HEK293 (cell line): ENCODE data around the gene PDIA4.

Experiments used
- CTCF ChIA-PET: fragments of 350-600 bp; formaldehyde crosslinking; extraction: SDS; loops from one replicate; lab custom pipeline; 2021; ENCODE audit warnings: antibody characterized with exemption; lab: Yijun Ruan, JAX
- POLR2A ChIA-PET: fragments of 300-600 bp; formaldehyde crosslinking; extraction: SDS; loops from one replicate; lab custom pipeline; 2020; ENCODE audit warnings: antibody characterized with exemption, inconsistent platforms; lab: Yijun Ruan, JAX
- H3K27ac ChIP-seq: fragments of 200-500 bp; sonication (Bioruptor generic); 2 replicates; pipeline ENCODE4 v1.5.1; 2014; ENCODE audit warnings: low read depth, low read length, control low read depth, inconsistent platforms; ENCODE audit errors: extremely low read depth
- H3K36me3 ChIP-seq, 2 experiments: fragments of 200-500 bp in 1 of 2; sonication (Bioruptor generic) in 1 of 2; 1 replicate in 1 of 2; 2 replicates in 1 of 2; pipeline ENCODE4 v1.5.1; 2014 to 2017; ENCODE audit warnings: inconsistent platforms in 2 of 2, low read length in 2 of 2; ENCODE audit not compliant: control insufficient read depth in 2 of 2, insufficient read depth in 1 of 2
- H3K4me1 ChIP-seq: fragments of 200-500 bp; sonication (Bioruptor generic); 2 replicates; pipeline ENCODE4 v1.5.1; 2014; ENCODE audit warnings: mild to moderate bottlenecking, low read length, inconsistent platforms; ENCODE audit not compliant: control insufficient read depth, insufficient read depth
- H3K4me3 ChIP-seq: 2 replicates; pipeline ENCODE4 v1.5.1; 2011; ENCODE audit warnings: low read depth, mild to moderate bottlenecking, control low read depth, low read length, moderate library complexity
- H3K9me3 ChIP-seq: fragments of 200-500 bp; sonication (Bioruptor generic); 2 replicates; pipeline ENCODE4 v1.5.1; 2014; ENCODE audit warnings: low read depth, low read length, inconsistent platforms; ENCODE audit not compliant: control insufficient read depth, insufficient read depth
- ZNF223 ChIP-seq: fragments of 450-650 bp; formaldehyde crosslinking; IDR thresholded peaks from 2 replicates; pipeline ENCODE4 v1.5.1; 2016; ENCODE audit warnings: missing biosample characterization, missing genetic modification characterization
- ZNF48 ChIP-seq: fragments of 450-650 bp; formaldehyde crosslinking; IDR thresholded peaks from 2 replicates; pipeline ENCODE4 v1.5.1; 2016; ENCODE audit warnings: missing biosample characterization, missing genetic modification characterization
- ZNF610 ChIP-seq: fragments of 450-650 bp; formaldehyde crosslinking; IDR thresholded peaks from 2 replicates; pipeline ENCODE4 v1.5.1; 2016; ENCODE audit warnings: missing biosample characterization, missing genetic modification characterization, borderline replicate concordance
- TF ChIP-seq, protein P1 (sequence below): fragments of 450-650 bp; formaldehyde crosslinking; IDR thresholded peaks from 2 replicates; pipeline ENCODE4 v1.5.1; 2016; ENCODE audit warnings: missing biosample characterization, missing genetic modification characterization
- TF ChIP-seq, protein P2 (sequence below): fragments of 450-650 bp; IDR thresholded peaks from 2 replicates; pipeline ENCODE4 v1.5.1; 2018; ENCODE audit warnings: missing biosample characterization, missing genetic modification characterization

The PDIA4 gene

DNA sequence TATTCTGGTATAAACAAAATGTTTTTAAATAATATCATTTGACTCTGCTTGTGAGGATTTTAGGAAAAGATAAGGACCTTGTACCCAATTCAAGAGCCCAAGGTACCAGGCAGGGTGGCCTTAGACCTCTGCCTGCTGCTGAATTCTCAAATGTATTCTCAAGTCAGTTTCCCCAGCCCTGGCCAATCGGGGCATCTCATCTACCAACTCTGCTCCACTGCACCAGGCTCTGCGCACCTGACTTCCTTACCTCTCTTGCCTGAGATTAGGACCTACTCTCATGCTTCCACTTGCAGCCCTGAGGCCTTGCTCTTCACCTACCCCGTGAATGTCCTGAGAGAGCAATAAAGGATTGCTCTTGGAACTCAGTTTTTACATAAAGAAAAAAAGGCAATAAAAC lies 74.6 kb downstream of the PDIA4 start:
- POLR2A ChIA-PET: no interaction called here
- Histone ChIP-seq H3K4me1 (no peaks in the 10 kb centered on the region), H3K9me3 (no peaks in the 10 kb centered on the region), H3K27ac (no peak overlapping the region)
- TF ChIP-seq ZNF223 (tag by site-specific recombination): no peak
- TF ChIP-seq, protein P1, sequence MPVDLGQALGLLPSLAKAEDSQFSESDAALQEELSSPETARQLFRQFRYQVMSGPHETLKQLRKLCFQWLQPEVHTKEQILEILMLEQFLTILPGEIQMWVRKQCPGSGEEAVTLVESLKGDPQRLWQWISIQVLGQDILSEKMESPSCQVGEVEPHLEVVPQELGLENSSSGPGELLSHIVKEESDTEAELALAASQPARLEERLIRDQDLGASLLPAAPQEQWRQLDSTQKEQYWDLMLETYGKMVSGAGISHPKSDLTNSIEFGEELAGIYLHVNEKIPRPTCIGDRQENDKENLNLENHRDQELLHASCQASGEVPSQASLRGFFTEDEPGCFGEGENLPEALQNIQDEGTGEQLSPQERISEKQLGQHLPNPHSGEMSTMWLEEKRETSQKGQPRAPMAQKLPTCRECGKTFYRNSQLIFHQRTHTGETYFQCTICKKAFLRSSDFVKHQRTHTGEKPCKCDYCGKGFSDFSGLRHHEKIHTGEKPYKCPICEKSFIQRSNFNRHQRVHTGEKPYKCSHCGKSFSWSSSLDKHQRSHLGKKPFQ (tag by site-specific recombination): no peak
- no peak for TF ChIP-seq ZNF48
- TF ChIP-seq ZNF610: no peak
- TF ChIP-seq, protein P2, sequence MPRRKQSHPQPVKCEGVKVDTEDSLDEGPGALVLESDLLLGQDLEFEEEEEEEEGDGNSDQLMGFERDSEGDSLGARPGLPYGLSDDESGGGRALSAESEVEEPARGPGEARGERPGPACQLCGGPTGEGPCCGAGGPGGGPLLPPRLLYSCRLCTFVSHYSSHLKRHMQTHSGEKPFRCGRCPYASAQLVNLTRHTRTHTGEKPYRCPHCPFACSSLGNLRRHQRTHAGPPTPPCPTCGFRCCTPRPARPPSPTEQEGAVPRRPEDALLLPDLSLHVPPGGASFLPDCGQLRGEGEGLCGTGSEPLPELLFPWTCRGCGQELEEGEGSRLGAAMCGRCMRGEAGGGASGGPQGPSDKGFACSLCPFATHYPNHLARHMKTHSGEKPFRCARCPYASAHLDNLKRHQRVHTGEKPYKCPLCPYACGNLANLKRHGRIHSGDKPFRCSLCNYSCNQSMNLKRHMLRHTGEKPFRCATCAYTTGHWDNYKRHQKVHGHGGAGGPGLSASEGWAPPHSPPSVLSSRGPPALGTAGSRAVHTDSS (tag by site-specific recombination): no peak
- TF ChIP-seq, all 188 proteins: peak for 0
- H3K4me3 ChIP-seq: no peak overlapping the region
- no peaks in the 10 kb centered on the region for H3K36me3 ChIP-seq
- CTCF ChIA-PET: no interaction called here
